GM18526 (cell line): ENCODE results near the gene CCS.

Experiments used
- POLR2A ChIP-seq: IDR thresholded peaks from 3 replicates; pipeline ENCODE4 v1.6.1; 2011; ENCODE audit not compliant: insufficient read length; ENCODE audit errors: extremely low read depth

The CCS gene

GRCh38 chr11:66592457-66593302 lies at the start of gene CCS, which contains the start of gene CCDC87:
TSS of gene CCS (plus strand) at chr11:66593185. CDS start at chr11:66593262, 77 bp downstream.
TSS of gene CCDC87 (minus strand) at chr11:66593063. CDS start at chr11:66593015, 48 bp downstream.
- peak; percentile 98 for TF ChIP-seq POLR2A

- peak; percentile 18 for TF ChIP-seq POLR2A
Observed at GRCh38 chr11:66543263-66544107, 49.5 kb upstream of the CCS start.

GRCh38 chr11:66545701-66546367 lies 47.2 kb upstream of the CCS start, which contains the start of gene ZDHHC24:
TSS of gene ZDHHC24 (minus strand) at chr11:66546048. CDS start at chr11:66546003, 45 bp downstream.
- TF ChIP-seq POLR2A, result peak; percentile 79

DNA sequence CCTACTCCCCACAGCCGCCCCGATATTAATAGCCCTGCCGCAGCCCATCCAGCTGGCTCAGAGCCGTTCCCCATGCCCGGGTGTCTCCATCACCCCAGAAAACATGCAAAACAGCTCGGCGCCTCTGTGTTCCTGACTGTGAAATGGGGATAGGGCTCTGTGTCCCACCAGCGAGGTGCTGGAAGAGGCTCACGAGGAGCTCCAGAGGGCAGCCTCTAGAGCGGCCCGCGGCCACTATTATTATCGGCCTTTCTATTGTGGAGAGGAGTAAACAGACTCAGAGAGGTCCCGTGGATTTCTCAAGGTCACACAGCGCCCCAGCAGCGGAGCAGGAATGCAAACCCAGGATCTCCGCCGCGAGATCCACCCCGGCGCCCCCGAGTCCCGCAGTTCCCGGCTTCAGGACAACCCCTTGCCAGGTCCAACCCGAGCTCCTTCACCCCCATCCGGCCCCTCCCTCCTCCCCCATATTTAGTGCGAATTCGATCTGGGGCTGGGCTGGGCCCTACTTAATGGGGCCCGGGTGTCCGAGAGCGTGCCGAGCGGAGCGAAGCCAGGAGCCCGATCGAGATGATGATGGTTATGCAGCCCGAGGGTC lies 46.5 kb upstream of the CCS start, which contains the start of gene ACTN3:
Gene ACTN3 (plus strand): TSS at position 536 of the 598 bp plus-strand sequence. CDS start 35 bp downstream, at position 571.
- no peak for TF ChIP-seq POLR2A

- no peak for TF ChIP-seq POLR2A
Observed at GRCh38 chr11:66546966-66547661, 45.9 kb upstream of the CCS start.

- no peak for TF ChIP-seq POLR2A
Observed at GRCh38 chr11:66547662-66548009, 45.3 kb upstream of the CCS start.

DNA sequence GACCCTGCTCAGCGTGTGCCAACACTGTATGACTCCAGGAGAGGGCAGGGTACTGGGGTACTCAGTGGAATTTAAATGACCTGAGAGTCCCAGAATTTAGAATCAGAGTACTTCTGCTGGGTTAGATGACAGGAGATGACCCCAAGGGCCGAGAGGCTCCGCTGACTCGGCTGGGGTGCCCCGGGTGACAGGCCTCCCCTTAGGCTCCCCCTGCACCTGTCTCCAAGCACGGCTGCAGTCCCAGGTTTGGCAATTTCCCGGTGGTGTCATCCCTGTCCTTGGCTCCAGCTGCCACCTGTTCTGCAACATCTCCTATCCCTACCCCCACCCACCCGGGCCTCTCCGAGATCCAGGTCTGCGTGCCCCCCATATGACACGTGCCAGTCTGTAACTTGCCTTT lies 44.9 kb upstream of the CCS start:
- TF ChIP-seq POLR2A, result no peak

- TF ChIP-seq POLR2A, result no peak
Observed at GRCh38 chr11:66548774-66549630, 44.0 kb upstream of the CCS start.

GRCh38 chr11:66549696-66550095 lies 43.3 kb upstream of the CCS start:
- no peak for TF ChIP-seq POLR2A

GRCh38 chr11:66550887-66551286 lies 42.1 kb upstream of the CCS start:
- TF ChIP-seq POLR2A, result no peak

GRCh38 chr11:66554602-66555001 lies 38.4 kb upstream of the CCS start:
- no peak for TF ChIP-seq POLR2A

- TF ChIP-seq POLR2A, result no peak
Observed at GRCh38 chr11:66555416-66555815, 37.6 kb upstream of the CCS start.

DNA sequence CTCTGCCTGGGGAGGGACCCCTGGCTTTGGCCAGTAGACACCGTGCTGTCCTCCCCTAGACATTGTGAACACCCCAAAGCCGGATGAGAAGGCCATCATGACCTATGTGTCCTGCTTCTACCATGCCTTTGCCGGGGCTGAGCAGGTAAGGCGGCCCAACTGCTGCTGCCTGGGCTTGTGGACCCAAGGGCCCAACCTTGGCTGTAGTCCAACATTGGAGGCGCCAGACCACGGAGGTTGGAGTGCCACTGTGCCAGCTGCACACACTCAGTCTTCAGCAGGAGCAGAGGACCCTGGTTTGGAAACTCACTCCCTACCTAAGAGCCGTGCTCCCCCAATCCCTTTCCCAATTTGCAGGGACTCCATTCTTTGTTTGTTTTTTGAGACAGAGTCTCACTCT lies 36.9 kb upstream of the CCS start:
- no peak for TF ChIP-seq POLR2A
